ENCODE measurements around the gene ZMYND11. TPM values are rescaled to one million over a fixed set of nuclear protein-coding genes. Genes with fewer than 3 reads are reported as not detected.

Gene ZMYND11
- polyA plus RNA-seq, 3 donors = 7.0 to 11.8 (median 8.8) TPM

DNA sequence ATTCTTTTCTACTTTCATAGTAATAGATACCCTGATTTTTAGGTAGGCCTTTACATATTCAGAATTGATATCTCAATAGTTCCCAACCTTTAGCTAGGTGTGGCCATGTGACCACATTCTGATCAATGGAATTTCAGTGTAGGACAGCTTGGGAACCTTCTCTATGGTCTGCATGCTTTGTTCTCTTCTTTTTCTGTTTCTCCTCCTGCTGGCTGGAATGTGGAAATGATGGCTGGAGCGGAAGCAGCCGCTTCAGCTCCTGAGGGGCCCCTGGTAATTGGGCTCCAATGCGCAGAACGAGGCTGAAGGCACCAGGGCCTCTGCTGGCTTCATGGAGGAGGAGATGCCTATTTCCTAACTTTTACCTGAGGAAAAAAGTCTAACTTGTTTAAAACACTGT, 152.6 kb downstream of the ZMYND11 start:
- H3K36me3 ChIP-seq (replicated peaks in 1 of 2; ENCODE audit: control insufficient read depth in 1 of 2, insufficient read depth in 2 of 2, low read length in 2 of 2) = no peaks in the 10 kb centered on the region
- no peak overlapping the region for H3K4me3 ChIP-seq (replicated peaks in 1 of 3; ENCODE audit: low read depth in 2 of 3, low read length in 3 of 3)
- H3K4me2 ChIP-seq (replicated peaks; ENCODE audit: extremely low read depth, low read length, poor library complexity, severe bottlenecking) = no peak overlapping the region
- no CpG with 5 or more reads among the region's 4 CpGs for WGBS (ENCODE audit: insufficient coverage)
- DNase-seq = no peak
- H3K9me3 ChIP-seq (replicated peaks in 1 of 2; ENCODE audit: control insufficient read depth in 1 of 2, insufficient read depth in 1 of 2, low read length in 2 of 2) = no peaks in the 10 kb centered on the region
- no peaks in the 10 kb centered on the region for H4K20me1 ChIP-seq (ENCODE audit: insufficient read depth, low read length)
- TF ChIP-seq, protein P1, sequence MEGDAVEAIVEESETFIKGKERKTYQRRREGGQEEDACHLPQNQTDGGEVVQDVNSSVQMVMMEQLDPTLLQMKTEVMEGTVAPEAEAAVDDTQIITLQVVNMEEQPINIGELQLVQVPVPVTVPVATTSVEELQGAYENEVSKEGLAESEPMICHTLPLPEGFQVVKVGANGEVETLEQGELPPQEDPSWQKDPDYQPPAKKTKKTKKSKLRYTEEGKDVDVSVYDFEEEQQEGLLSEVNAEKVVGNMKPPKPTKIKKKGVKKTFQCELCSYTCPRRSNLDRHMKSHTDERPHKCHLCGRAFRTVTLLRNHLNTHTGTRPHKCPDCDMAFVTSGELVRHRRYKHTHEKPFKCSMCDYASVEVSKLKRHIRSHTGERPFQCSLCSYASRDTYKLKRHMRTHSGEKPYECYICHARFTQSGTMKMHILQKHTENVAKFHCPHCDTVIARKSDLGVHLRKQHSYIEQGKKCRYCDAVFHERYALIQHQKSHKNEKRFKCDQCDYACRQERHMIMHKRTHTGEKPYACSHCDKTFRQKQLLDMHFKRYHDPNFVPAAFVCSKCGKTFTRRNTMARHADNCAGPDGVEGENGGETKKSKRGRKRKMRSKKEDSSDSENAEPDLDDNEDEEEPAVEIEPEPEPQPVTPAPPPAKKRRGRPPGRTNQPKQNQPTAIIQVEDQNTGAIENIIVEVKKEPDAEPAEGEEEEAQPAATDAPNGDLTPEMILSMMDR (IDR thresholded peaks at IDR 0.05) = no peak
- Mint-ChIP-seq H3K27me3 (ENCODE audit: low read depth in 3 of 3) (peaks cover 0 to 3% (median 2%) of the 10 kb centered on the region in 3 donors), H3K9me3 (no peaks in the 10 kb centered on the region), H3K36me3 (no peaks in the 10 kb centered on the region), H3K4me1 (peaks cover 16% of the 10 kb centered on the region), H3K4me3 (no peak overlapping the region), H3K27ac (no peak overlapping the region)
- no peaks in the 10 kb centered on the region for H3K27me3 ChIP-seq (ENCODE audit: control insufficient read depth in 2 of 2, insufficient read depth in 2 of 2, low read length in 2 of 2)
- peaks cover under 1 to 3% of the 10 kb centered on the region in 2 donors for H3K4me1 ChIP-seq (ENCODE audit: control insufficient read depth in 1 of 2, insufficient read depth in 2 of 2, low read length in 2 of 2)
- no peak overlapping the region for H2AFZ ChIP-seq (ENCODE audit: insufficient read depth, low read depth, low read length, poor library complexity, severe bottlenecking)
- no peak overlapping the region for H3K9ac ChIP-seq (ENCODE audit: insufficient read depth, low read length, poor library complexity, severe bottlenecking)
- no peak overlapping the region for H3K27ac ChIP-seq (ENCODE audit: low read depth in 1 of 2, low read length in 2 of 2)
- intact Hi-C loops (cut with micrococcal nuclease) = no loop called here
- no peaks in the 10 kb centered on the region for H3K79me2 ChIP-seq (ENCODE audit: insufficient read depth, low read length)

DNA sequence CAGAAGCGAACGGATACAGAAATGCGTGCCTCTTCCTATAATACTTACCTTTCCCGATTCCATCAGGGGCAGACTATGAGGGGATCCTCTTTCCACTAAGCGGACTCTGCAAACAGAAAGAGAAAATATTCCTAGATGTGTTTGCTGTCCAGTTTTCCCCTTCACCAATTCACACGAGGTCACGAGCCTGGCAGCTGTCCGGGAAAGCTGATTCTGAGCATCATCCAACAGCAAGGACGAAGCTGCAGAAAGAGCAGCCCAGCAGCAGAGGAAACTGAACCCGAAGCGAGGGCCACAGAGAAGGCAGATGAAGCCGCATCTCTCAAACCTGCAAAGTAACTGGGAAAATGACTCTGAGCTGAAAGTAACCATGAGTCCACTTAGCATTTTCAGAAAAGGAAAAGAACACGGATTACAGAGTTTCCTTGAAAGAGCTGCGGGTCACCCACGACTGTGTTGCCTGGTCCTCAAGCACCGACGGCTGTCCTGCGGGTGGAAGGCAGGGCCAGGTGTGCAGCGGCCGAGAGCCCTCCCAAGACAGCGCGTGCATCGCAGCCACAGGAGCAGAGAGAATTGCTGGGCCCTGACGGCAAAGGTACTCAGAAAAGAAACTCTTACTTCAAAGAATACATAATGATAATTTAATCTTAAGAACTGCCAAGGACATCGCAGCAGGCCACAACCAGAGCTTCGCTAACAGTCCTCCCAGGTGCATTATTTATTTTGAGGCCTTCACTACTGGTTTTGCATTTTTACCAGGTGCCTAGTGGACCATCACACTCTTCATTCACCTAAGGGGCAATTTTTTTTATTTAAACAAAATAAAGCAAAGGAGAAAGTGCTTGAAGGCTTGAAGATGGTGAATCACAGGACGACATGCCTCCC, 153.3 kb downstream of the ZMYND11 start:
- peaks cover 10% of the 10 kb centered on the region for H3K4me1 Mint-ChIP-seq
- no peaks in the 10 kb centered on the region for H3K9me3 Mint-ChIP-seq
- H3K4me1 ChIP-seq (ENCODE audit: control insufficient read depth in 1 of 2, insufficient read depth in 2 of 2, low read length in 2 of 2) = no peaks in the 10 kb centered on the region
- no peak for DNase-seq
- H4K20me1 ChIP-seq (ENCODE audit: insufficient read depth, low read length) = no peaks in the 10 kb centered on the region
- no peak overlapping the region for H2AFZ ChIP-seq (ENCODE audit: insufficient read depth, low read depth, low read length, poor library complexity, severe bottlenecking)
- no peaks in the 10 kb centered on the region for H3K36me3 ChIP-seq (replicated peaks in 1 of 2; ENCODE audit: control insufficient read depth in 1 of 2, insufficient read depth in 2 of 2, low read length in 2 of 2)
- no peaks in the 10 kb centered on the region for H3K79me2 ChIP-seq (ENCODE audit: insufficient read depth, low read length)
- H3K4me3 ChIP-seq (replicated peaks in 1 of 3; ENCODE audit: low read depth in 2 of 3, low read length in 3 of 3) = no peak overlapping the region
- peaks cover under 1 to 4% (median 3%) of the 10 kb centered on the region in 3 donors for H3K27me3 Mint-ChIP-seq (ENCODE audit: low read depth in 3 of 3)
- H3K36me3 Mint-ChIP-seq = no peaks in the 10 kb centered on the region
- no peak overlapping the region for H3K9ac ChIP-seq (ENCODE audit: insufficient read depth, low read length, poor library complexity, severe bottlenecking)
- no peaks in the 10 kb centered on the region for H3K27me3 ChIP-seq (ENCODE audit: control insufficient read depth in 2 of 2, insufficient read depth in 2 of 2, low read length in 2 of 2)
- H3K4me3 Mint-ChIP-seq = no peak overlapping the region
- no peak overlapping the region for H3K4me2 ChIP-seq (replicated peaks; ENCODE audit: extremely low read depth, low read length, poor library complexity, severe bottlenecking)
- H3K27ac Mint-ChIP-seq = no peak overlapping the region
- no peaks in the 10 kb centered on the region for H3K9me3 ChIP-seq (replicated peaks in 1 of 2; ENCODE audit: control insufficient read depth in 1 of 2, insufficient read depth in 1 of 2, low read length in 2 of 2)
- WGBS (ENCODE audit: insufficient coverage) = 97% methylated on average over 15 of the region's 27 CpGs
- intact Hi-C loops (cut with micrococcal nuclease) = no loop called here
- TF ChIP-seq, protein P1 (IDR thresholded peaks at IDR 0.05) = no peak
- no peak overlapping the region for H3K27ac ChIP-seq (ENCODE audit: low read depth in 1 of 2, low read length in 2 of 2)
